CD14-positive monocyte (primary cell): ENCODE data around the gene NME8. TPM values are rescaled to one million over a fixed set of nuclear protein-coding genes. Genes with fewer than 3 reads are reported as not detected.

ENCODE experiments used
- DNase-seq, 3 donors: peaks; one replicate each; pipeline ENCODE4 v3.0.0-alpha.2; 2011 to 2022
- H2AFZ ChIP-seq: 2 replicates; pipeline ENCODE4 v1.6.0; 2012; ENCODE audit warnings: mild to moderate bottlenecking, low read depth, low read length, inconsistent platforms; ENCODE audit not compliant: insufficient read depth, poor library complexity, severe bottlenecking
- H3K27ac ChIP-seq, 2 donors: 1 replicate in 1 of 2; 2 replicates in 1 of 2; pipeline ENCODE4 v1.5.1; 2012 to 2013; ENCODE audit warnings: low read length in 2 of 2, control low read depth in 1 of 2, inconsistent platforms in 1 of 2, low read depth in 1 of 2, mild to moderate bottlenecking in 1 of 2
- H3K27me3 ChIP-seq, 2 donors: one replicate each; pipeline versions ENCODE4 v1.6.0 to v1.6.1; 2011 to 2013; ENCODE audit warnings: low read length in 2 of 2; ENCODE audit not compliant: control insufficient read depth in 2 of 2, insufficient read depth in 2 of 2
- H3K36me3 ChIP-seq, 2 donors: replicated peaks in 1 of 2; 1 replicate in 1 of 2; 2 replicates in 1 of 2; pipeline versions ENCODE4 v1.5.1 to v1.6.1; 2012 to 2013; ENCODE audit warnings: low read length in 2 of 2, control low read depth in 1 of 2, inconsistent platforms in 1 of 2, mild to moderate bottlenecking in 1 of 2; ENCODE audit not compliant: insufficient read depth in 2 of 2, control insufficient read depth in 1 of 2
- H3K4me1 ChIP-seq, 2 donors: 1 replicate in 1 of 2; 2 replicates in 1 of 2; pipeline versions ENCODE4 v1.5.1 to v1.6.1; 2012 to 2013; ENCODE audit warnings: low read length in 2 of 2, control low read depth in 1 of 2, inconsistent platforms in 1 of 2, mild to moderate bottlenecking in 1 of 2, moderate library complexity in 1 of 2; ENCODE audit not compliant: insufficient read depth in 2 of 2, control insufficient read depth in 1 of 2
- H3K4me2 ChIP-seq: replicated peaks from 2 replicates; pipeline ENCODE3; 2012; ENCODE audit warnings: low read length, moderate library complexity, mild to moderate bottlenecking; ENCODE audit not compliant: poor library complexity, severe bottlenecking; ENCODE audit errors: extremely low read depth
- H3K4me3 ChIP-seq, 3 experiments: fragments of 200-600 bp in 1 of 3; sonication (generic) in 1 of 3; replicated peaks in 1 of 3; 1 replicate in 2 of 3; 2 replicates in 1 of 3; pipeline ENCODE4 v1.5.1; 2011 to 2013; ENCODE audit warnings: low read length in 3 of 3, mild to moderate bottlenecking in 3 of 3, control low read depth in 2 of 3, low read depth in 2 of 3, inconsistent platforms in 1 of 3, moderate library complexity in 1 of 3
- H3K79me2 ChIP-seq: 2 replicates; pipeline ENCODE4 v1.6.0; 2012; ENCODE audit warnings: mild to moderate bottlenecking, control low read depth, inconsistent platforms, low read length, moderate library complexity; ENCODE audit not compliant: insufficient read depth
- H3K9ac ChIP-seq: 2 replicates; pipeline ENCODE4 v1.6.0; 2017; ENCODE audit warnings: low read length, mild to moderate bottlenecking; ENCODE audit not compliant: insufficient read depth, poor library complexity, severe bottlenecking
- H3K9me3 ChIP-seq, 2 donors: replicated peaks in 1 of 2; 1 replicate in 1 of 2; 2 replicates in 1 of 2; pipeline versions ENCODE4 v1.5.1 to v1.6.1; 2012 to 2013; ENCODE audit warnings: low read length in 2 of 2, control low read depth in 1 of 2; ENCODE audit not compliant: control insufficient read depth in 1 of 2, insufficient read depth in 1 of 2
- H4K20me1 ChIP-seq: 2 replicates; pipeline ENCODE4 v1.6.0; 2012; ENCODE audit warnings: mild to moderate bottlenecking, low read length, control low read depth, moderate library complexity; ENCODE audit not compliant: insufficient read depth
- H3K27ac Mint-ChIP-seq, 7 donors: one replicate each; pipeline ENCODE4 v1.8.0; 2020; ENCODE audit warnings: mild to moderate bottlenecking in 7 of 7, mixed read lengths in 7 of 7, moderate library complexity in 6 of 7, inconsistent platforms in 2 of 7
- H3K27me3 Mint-ChIP-seq, 3 donors: one replicate each; pipeline ENCODE4 v1.8.0; 2021 to 2022; ENCODE audit warnings: low read depth in 3 of 3, mild to moderate bottlenecking in 3 of 3, mixed read lengths in 3 of 3, moderate library complexity in 3 of 3, inconsistent platforms in 1 of 3
- H3K36me3 Mint-ChIP-seq, 2 donors: one replicate each; pipeline ENCODE4 v1.8.0; 2020; ENCODE audit warnings: mixed read lengths in 2 of 2, inconsistent platforms in 1 of 2, mild to moderate bottlenecking in 1 of 2
- H3K4me1 Mint-ChIP-seq: one replicate; pipeline ENCODE4 v1.8.0; 2020; ENCODE audit warnings: mild to moderate bottlenecking, mixed read lengths
- H3K4me3 Mint-ChIP-seq, 2 donors: one replicate each; pipeline ENCODE4 v1.8.0; 2020; ENCODE audit warnings: mild to moderate bottlenecking in 2 of 2, mixed read lengths in 2 of 2, moderate library complexity in 1 of 2
- H3K9me3 Mint-ChIP-seq, 7 donors: one replicate each; pipeline ENCODE4 v1.8.0; 2020 to 2022; ENCODE audit warnings: mixed read lengths in 7 of 7, mild to moderate bottlenecking in 6 of 7, moderate library complexity in 6 of 7, inconsistent platforms in 2 of 7
- CTCF ChIP-seq: fragments of 200-600 bp; IDR thresholded peaks from one replicate; pipeline ENCODE4 v1.8.0; 2022; ENCODE audit warnings: antibody characterized with exemption, mild to moderate bottlenecking
- WGBS: methylation state at CpG from one replicate; pipeline ENCODE4 v1.1.5; 2013; ENCODE audit warnings: missing lambda C conversion rate; ENCODE audit not compliant: insufficient coverage; 5-methylcytosine and 5-hydroxymethylcytosine counted together
- intact Hi-C, 2 donors: fragments of 100-400 bp; cut with micrococcal nuclease; formaldehyde crosslinking; loops; one replicate each; pipeline versions ENCODE4 v1.15.0 to v1.15.1; 2023
- polyA plus RNA-seq, 3 donors: library from polyadenylated mRNA; depleted of rRNA in 1 of 3; unstranded in 2 of 3; stranded (reverse) in 1 of 3; fragments of 300-500 nt in 2 of 3; fragments of >200 nt in 1 of 3; fragmentation: Illumina TruSeq in 2 of 3; gene quantifications; 1 replicate in 2 of 3; 2 replicates in 1 of 3; pipeline ENCODE4 v1.2.3, GENCODE V29; 2012 to 2021

NME8 gene
- polyA plus RNA-seq, 3 donors = 3.2 to 8.8 (median 4.8) TPM

- H3K27me3 Mint-ChIP-seq = no peaks in the 10 kb centered on the region
- Histone ChIP-seq H3K27ac (no peak overlapping the region), H4K20me1 (no peaks in the 10 kb centered on the region), H2AFZ (no peak overlapping the region), H3K4me1 (peaks cover 9 to 11% of the 10 kb centered on the region in 2 donors), H3K9ac (no peak overlapping the region), H3K79me2 (no peaks in the 10 kb centered on the region), H3K4me2 (no peak overlapping the region), H3K36me3 (peaks cover 0 to 9% of the 10 kb centered on the region in 2 donors), H3K4me3 (no peak overlapping the region), H3K27me3 (no peaks in the 10 kb centered on the region), H3K9me3 (no peaks in the 10 kb centered on the region)
- no peak for DNase-seq
- WGBS = 100% methylated on average over 1 of the region's 3 CpGs
- H3K36me3 Mint-ChIP-seq = peaks cover 19 to 35% of the 10 kb centered on the region in 2 donors
- intact Hi-C loops = no loop called here
- no peak for TF ChIP-seq CTCF
- peaks cover 18% of the 10 kb centered on the region for H3K4me1 Mint-ChIP-seq
- no peak overlapping the region for H3K4me3 Mint-ChIP-seq
- peaks cover 2 to 6% (median 6%) of the 10 kb centered on the region in 7 donors for H3K9me3 Mint-ChIP-seq
- no peak overlapping the region for H3K27ac Mint-ChIP-seq
Observed at GRCh38 chr7:37820708-37821468, 27.5 kb upstream of the NME8 start.

GRCh38 chr7:37822946-37823345, 25.5 kb upstream of the NME8 start:
- Mint-ChIP-seq H3K36me3 (peaks cover 17 to 39% of the 10 kb centered on the region in 2 donors), H3K27ac (no peak overlapping the region), H3K4me3 (no peak overlapping the region), H3K27me3 (no peaks in the 10 kb centered on the region), H3K9me3 (peaks cover 2 to 6% (median 6%) of the 10 kb centered on the region in 7 donors), H3K4me1 (peaks cover 13% of the 10 kb centered on the region)
- no peak overlapping the region for H3K4me2 ChIP-seq
- peaks cover 9 to 11% of the 10 kb centered on the region in 2 donors for H3K4me1 ChIP-seq
- WGBS = 100% methylated on average over 1 of the region's 2 CpGs
- no peak overlapping the region for H3K4me3 ChIP-seq
- peaks cover 0 to 9% of the 10 kb centered on the region in 2 donors for H3K36me3 ChIP-seq
- H2AFZ ChIP-seq = no peak overlapping the region
- H3K9me3 ChIP-seq = no peaks in the 10 kb centered on the region
- TF ChIP-seq CTCF = no peak
- no peak for DNase-seq
- H3K27me3 ChIP-seq = no peaks in the 10 kb centered on the region
- no peaks in the 10 kb centered on the region for H4K20me1 ChIP-seq
- H3K79me2 ChIP-seq = no peaks in the 10 kb centered on the region
- no peak overlapping the region for H3K9ac ChIP-seq
- intact Hi-C loops = no loop called here
- no peak overlapping the region for H3K27ac ChIP-seq
